ENCODE measurements around the gene EFHC1.

GRCh38 chr6:52417675-52418111 is 2.4 kb upstream of the EFHC1 start:
- TF ChIP-seq POLR2A (IDR thresholded peaks at IDR 0.05) (no peak), CTCF (IDR thresholded peaks at IDR 0.05) (no peak), EP300 (IDR thresholded peaks at IDR 0.05) (no peak)
